Stomach (tissue), 4 donors: Measurements from ENCODE around the gene TMEM198.

Experiments used
- CTCF ChIP-seq, 7 experiments: fragments of 450-650 bp in 4 of 7; fragments of 200-600 bp in 3 of 7; sonication (generic) in 3 of 7; IDR thresholded peaks; one replicate each; pipeline ENCODE4 v1.5.1; 2016 to 2019; ENCODE audit warnings: antibody characterized with exemption in 7 of 7, control low read depth in 2 of 7, mild to moderate bottlenecking in 1 of 7
- EP300 ChIP-seq: sonication (generic); formaldehyde crosslinking; IDR thresholded peaks from one replicate; pipeline ENCODE4 v1.6.1; 2017; ENCODE audit warnings: antibody characterized with exemption
- POLR2A ChIP-seq, 4 donors: fragments of 450-650 bp; IDR thresholded peaks; one replicate each; pipeline ENCODE4 v1.6.1; 2016; ENCODE audit warnings: antibody characterized with exemption in 4 of 4, control low read depth in 2 of 4, mild to moderate bottlenecking in 1 of 4, moderate library complexity in 1 of 4
- POLR2AphosphoS5 ChIP-seq, 3 donors: sonication (generic); formaldehyde crosslinking; IDR thresholded peaks; one replicate each; pipeline ENCODE4 v1.6.1; 2016; ENCODE audit warnings: antibody characterized with exemption in 3 of 3

GRCh38 chr2:219516888-219517287 is 26.9 kb upstream of the TMEM198 start:
- no peak for TF ChIP-seq POLR2AphosphoS5 (IDR thresholded peaks at IDR 0.05)
- no peak for TF ChIP-seq CTCF (IDR thresholded peaks at IDR 0.05)
- no peak for TF ChIP-seq POLR2A (IDR thresholded peaks at IDR 0.05)
- no peak for TF ChIP-seq EP300
